AG10803 (cell line): ENCODE measurements around the gene SLC16A2.

ENCODE experiments used
- DNase-seq: peaks from one replicate; pipeline ENCODE4 v3.0.0; 2010; ENCODE audit warnings: low read depth
- H3K4me3 ChIP-seq: 2 replicates; pipeline ENCODE4 v1.5.1; 2011; ENCODE audit warnings: mild to moderate bottlenecking, low read length, control low read depth
- TF ChIP-seq, protein P1 (sequence below): conservative IDR thresholded peaks from 2 replicates; pipeline ENCODE4 v1.5.1; 2011; ENCODE audit warnings: mild to moderate bottlenecking, low read length, control low read depth, inconsistent platforms

The SLC16A2 gene

DNA sequence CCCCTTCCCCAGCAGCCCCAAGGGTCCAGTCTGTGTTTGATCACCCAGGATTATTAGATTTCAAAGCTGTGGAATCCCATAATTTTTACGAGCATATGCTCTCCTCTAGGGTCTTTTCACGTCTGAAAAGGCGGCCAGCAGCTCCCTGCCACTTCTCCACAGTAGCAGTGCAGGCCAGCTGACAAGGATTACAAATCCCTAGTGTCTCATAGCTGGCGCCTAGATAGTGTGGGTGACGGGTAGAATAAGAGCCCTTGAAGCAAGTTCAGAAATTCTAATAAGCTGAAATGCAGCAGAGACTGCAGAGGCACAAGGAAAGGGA, 113.8 kb downstream of the SLC16A2 start:
- TF ChIP-seq, protein P1, sequence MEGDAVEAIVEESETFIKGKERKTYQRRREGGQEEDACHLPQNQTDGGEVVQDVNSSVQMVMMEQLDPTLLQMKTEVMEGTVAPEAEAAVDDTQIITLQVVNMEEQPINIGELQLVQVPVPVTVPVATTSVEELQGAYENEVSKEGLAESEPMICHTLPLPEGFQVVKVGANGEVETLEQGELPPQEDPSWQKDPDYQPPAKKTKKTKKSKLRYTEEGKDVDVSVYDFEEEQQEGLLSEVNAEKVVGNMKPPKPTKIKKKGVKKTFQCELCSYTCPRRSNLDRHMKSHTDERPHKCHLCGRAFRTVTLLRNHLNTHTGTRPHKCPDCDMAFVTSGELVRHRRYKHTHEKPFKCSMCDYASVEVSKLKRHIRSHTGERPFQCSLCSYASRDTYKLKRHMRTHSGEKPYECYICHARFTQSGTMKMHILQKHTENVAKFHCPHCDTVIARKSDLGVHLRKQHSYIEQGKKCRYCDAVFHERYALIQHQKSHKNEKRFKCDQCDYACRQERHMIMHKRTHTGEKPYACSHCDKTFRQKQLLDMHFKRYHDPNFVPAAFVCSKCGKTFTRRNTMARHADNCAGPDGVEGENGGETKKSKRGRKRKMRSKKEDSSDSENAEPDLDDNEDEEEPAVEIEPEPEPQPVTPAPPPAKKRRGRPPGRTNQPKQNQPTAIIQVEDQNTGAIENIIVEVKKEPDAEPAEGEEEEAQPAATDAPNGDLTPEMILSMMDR, result no peak
- no peak for DNase-seq
- H3K4me3 ChIP-seq, result no peak overlapping the region; the same call in 1 of the 2 replicates

DNA sequence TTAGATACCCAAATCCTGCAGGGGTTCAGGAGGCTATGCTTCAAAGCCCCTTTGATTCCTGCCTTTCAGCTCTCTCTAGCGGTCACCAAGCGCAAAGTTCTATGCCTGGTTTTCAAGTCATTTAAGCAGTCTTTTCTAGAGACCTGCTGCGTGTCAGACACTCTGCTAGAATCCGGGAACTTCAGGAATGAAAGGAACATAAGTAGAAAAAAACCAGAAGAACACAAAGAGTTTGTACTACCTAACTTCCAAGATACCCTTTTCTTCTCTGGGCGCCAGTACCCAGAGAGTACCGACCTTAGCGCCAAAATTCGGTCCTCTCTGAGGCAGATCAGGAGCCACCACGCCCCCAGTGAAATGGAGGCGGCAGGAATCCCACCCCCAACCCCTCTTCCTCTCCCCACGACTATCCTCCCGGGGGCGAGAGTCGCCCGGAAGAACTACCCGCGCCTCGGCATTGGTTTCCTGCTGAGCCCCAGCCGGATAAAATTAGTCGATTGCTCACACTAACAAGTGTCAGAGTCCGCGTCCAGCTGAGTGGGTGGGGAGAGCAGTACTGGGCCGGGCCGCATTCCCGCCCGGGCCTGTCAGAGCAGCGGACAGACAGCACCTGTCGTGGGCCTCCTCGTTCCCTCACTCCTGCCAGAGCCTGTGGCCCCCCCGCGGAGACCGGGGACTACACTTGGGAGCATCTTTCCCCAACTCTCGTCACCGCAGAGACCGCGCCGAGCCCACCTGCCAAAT, 114.3 kb downstream of the SLC16A2 start:
- peak; percentile 70 for DNase-seq
- TF ChIP-seq, protein P1, result peak; percentile 59
- H3K4me3 ChIP-seq, result peak overlapping the region; percentile 57

DNA sequence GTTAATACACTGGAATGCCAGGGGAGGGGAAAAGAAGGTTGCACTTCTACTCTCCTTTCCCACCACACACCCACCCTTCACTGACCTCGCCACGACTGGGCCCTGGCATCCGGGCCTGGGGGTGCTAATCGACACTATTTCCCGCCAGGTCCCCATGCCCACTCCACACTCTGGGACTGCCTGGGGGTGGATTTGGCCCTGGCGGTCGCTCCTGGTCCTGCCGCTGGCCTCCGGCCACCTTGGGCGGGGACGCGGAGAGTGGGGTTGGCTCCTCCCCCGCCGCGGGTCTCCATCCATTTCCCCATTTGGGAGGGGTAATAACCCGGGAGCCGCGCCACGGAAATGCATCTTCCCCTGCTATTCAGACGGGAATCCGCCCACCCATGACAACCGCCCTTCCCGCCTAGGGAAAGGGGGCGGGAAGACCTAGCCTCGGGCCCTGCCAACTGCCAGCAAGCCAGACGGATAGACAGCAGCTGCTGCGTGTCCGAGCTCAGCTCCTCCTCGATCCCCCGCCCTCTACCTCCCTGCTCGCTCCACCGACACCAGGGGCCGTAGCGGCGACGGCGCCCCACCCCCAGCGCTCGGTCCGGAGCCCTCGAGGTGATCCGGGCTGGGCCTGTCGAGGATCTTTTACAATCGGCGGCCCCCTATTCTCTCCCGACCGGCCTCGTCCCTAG, 115.0 kb downstream of the SLC16A2 start:
- TF ChIP-seq, protein P1, result peak; percentile 39
- H3K4me3 ChIP-seq, result peak overlapping the region; percentile 57
- peak; percentile 73 for DNase-seq

DNA sequence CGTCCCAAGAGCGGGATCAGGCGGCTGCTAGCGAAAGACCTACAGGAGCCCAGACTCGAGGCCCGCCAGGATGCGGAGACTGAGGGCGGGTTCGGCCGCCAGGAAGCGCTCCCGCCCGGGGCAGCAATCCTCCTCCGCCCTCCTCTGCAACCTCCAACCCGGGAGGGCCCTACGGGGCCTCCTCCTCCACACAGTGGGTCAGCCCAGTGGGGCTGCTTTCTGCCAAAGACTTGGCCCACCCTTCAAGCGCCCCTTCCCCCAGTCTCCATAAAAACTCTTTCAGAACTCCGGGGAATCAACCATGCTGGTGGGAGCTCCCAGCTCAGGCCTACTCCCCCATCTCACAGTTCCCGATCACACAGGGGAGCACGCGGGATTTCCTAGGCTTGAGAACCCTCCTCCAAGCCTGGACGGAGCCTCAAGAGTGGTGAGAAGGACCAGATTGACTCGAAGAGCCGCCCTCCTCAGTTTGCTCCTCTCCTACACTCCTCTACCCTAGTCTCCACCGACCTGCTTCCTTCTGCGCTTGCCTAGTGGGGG, 115.6 kb downstream of the SLC16A2 start:
- TF ChIP-seq, protein P1, result 0 out of 2 replicates have a peak, but pooled peaks have one; percentile 2
- DNase-seq, result no peak
- H3K4me3 ChIP-seq, result peak overlapping the region; percentile 57

DNA sequence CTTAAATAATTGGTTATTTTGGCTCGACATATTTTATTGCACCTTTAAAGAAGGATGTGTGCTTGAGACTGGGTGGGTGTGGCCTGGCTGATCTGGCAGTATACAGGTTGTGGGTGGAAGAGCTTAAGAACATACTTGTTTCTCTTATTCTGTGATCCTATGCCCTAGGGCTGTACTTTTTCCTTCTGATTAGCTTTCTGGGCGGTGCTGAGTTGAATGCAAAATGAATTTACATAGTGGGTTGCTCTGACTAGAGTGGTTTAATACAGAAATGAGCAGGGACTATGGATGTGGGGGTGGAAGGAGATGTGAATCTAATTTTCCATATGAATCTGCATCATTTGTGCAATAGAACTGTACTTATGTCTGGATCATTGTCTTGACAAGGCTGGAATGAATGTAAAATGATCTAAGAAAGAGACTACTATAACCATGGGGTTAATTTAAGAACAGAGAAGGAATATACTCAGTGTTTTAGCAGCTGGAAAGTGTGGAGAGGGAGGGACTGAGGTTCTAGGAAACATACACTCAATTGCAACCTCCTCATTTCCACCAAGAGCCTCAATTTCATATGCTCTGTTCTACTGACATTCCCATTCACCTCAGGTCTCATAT, 119.4 kb downstream of the SLC16A2 start:
- DNase-seq, result no peak
- TF ChIP-seq, protein P1, result no peak
- no peak overlapping the region for H3K4me3 ChIP-seq

DNA sequence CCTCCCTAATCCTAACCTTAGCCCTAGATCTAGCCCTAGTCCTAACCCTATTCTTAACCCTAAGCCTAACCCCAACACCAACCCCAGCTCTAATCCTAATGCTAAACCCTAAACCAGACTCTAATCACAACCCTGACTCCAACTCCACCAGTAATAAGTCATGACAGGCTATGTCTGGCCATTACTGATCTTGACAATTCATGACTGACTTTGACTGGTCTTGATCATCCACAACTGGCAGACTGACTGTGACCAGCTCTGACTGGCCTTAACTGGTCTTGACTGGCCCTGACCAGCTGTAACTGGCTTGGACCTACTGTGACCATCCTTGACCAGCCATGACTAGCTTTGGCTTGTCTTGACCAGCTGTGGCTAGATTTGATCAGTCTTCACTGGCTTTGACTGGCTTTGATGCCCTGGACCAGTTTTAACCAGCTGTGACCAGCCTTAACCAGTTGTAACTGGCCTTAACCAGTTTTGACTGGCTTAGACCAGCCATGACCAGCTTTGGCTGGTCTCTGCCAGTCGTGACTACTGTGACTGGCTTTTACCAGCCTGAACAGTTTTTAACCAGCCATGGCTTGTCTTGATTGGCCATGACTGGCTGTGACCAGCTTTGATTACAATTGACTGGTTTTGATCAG, 124.7 kb downstream of the SLC16A2 start:
- no peak overlapping the region for H3K4me3 ChIP-seq
- TF ChIP-seq, protein P1, result no peak
- DNase-seq, result no peak
